ENCODE measurements around the gene CLEC2A.

GRCh38 chr12:9980126-9980525 lies 48.0 kb upstream of the CLEC2A start:
- TF ChIP-seq PATZ1 (CRISPR knock-in tag; IDR thresholded peaks at IDR 0.05; ENCODE audit: borderline replicate concordance) (no peak), ZFP3 (CRISPR knock-in tag; IDR thresholded peaks at IDR 0.05) (no peak), ARNTL (CRISPR knock-in tag; IDR thresholded peaks at IDR 0.05; ENCODE audit: borderline replicate concordance, low read depth) (no peak), TOX (CRISPR knock-in tag; IDR thresholded peaks at IDR 0.05; ENCODE audit: borderline replicate concordance) (no peak), SNAI2 (CRISPR knock-in tag; IDR thresholded peaks at IDR 0.05) (no peak), CREB5 (CRISPR knock-in tag; IDR thresholded peaks at IDR 0.05; ENCODE audit: low read depth) (no peak)
